Stomach smooth muscle (tissue), 2 donors: Measurements from ENCODE around the gene NPIPB4.
"Not testable (repeated sequence)": the region's sequence is repeated elsewhere in the genome, so short reads cannot be mapped to it uniquely, and the experiment has no call there.

Experiments used
- H3K27ac ChIP-seq: one replicate; pipeline ENCODE4 v1.7.0; 2013; ENCODE audit warnings: mild to moderate bottlenecking, low read length, inconsistent platforms
- H3K27me3 ChIP-seq, 2 donors: one replicate each; pipeline ENCODE4 v1.7.0; 2013; ENCODE audit warnings: low read length in 2 of 2; ENCODE audit not compliant: insufficient read depth in 2 of 2, control insufficient read depth in 1 of 2
- H3K36me3 ChIP-seq, 2 donors: one replicate each; pipeline ENCODE4 v1.7.0; 2013; ENCODE audit warnings: low read length in 2 of 2; ENCODE audit not compliant: control insufficient read depth in 2 of 2, insufficient read depth in 2 of 2
- H3K4me1 ChIP-seq: one replicate; pipeline ENCODE4 v1.7.0; 2013; ENCODE audit warnings: low read length; ENCODE audit not compliant: control insufficient read depth, insufficient read depth
- H3K4me3 ChIP-seq, 2 donors: one replicate each; pipeline ENCODE4 v1.7.0; 2013; ENCODE audit warnings: low read length in 2 of 2
- H3K9ac ChIP-seq, 2 donors: one replicate each; pipeline ENCODE4 v1.7.0; 2013; ENCODE audit warnings: low read length in 2 of 2, mild to moderate bottlenecking in 1 of 2
- H3K9me3 ChIP-seq, 2 donors: one replicate each; pipeline ENCODE4 v1.7.0; 2013; ENCODE audit warnings: low read length in 2 of 2; ENCODE audit not compliant: control insufficient read depth in 2 of 2
- donor health status: healthy.
- donor health status: Pancreatic carcinoma.

The NPIPB4 gene

DNA sequence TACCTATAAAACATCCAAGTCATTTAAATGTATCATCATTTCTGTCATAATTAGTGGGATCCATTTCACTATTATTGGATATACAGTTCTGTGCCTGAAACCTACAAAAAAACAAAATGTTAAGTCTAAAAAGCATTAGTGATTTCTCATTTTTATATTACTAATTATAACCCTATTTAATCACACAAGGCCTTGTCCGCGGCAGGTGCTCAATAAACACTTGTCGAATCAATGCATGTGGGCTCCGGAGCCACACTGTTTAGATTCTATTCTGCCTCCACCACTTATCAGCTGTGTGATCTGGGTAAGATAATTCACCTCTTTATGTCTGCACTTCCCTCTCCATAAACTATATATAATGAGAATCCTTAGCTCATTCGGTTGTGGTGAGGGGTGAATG lies at the start of gene NPIPB4:
TSS of gene NPIPB4 (minus strand) at position 101 of the 400 bp plus-strand sequence. CDS start 378 bp downstream, outside the sequence.
- H3K27me3 ChIP-seq, H3K9me3 ChIP-seq, H3K4me1 ChIP-seq, H3K9ac ChIP-seq, H3K4me3 ChIP-seq, H3K36me3 ChIP-seq, H3K27ac ChIP-seq: not testable (repeated sequence)

DNA sequence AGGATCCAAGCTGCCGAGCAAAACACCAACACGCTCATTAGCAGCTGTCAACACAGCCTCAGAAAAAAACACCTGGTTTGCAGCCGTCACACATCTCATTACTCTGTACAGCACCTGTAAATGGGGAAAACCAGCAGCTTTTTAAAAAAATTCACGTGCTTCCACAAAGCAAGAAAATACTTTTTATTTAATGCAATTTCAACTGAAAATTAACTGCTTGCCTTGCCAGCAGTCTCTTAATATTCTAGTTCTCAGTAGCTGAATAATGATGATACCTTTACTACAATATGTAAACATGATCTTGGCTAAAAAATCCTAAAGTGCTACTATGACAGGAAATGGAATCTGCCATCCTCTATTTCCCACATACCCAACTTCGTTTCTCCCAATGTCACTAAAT lies 41.4 kb upstream of the NPIPB4 start:
- not testable (repeated sequence) for H3K9ac ChIP-seq, H3K4me3 ChIP-seq, H3K9me3 ChIP-seq, H3K27me3 ChIP-seq, H3K4me1 ChIP-seq, H3K36me3 ChIP-seq, H3K27ac ChIP-seq

DNA sequence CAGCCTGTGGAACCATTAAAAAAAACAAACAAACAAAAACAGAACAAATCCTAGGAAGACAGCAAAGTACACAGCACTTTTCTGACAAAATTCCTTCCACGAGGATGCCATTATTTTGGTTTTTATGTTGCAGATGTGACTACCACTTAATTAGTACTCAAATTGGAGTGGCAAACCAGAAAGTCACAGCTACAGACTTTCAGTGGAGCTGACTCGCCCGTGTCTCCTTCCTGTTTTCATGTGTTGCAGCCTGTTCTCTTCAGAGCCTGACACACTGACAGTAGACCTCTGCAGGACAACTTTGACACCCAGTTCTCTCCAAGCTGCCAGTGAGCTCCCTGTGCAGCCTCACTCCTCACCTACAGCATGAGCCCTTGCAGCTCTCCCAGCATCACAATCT lies 24.4 kb upstream of the NPIPB4 start:
- H3K27ac ChIP-seq, H3K27me3 ChIP-seq, H3K36me3 ChIP-seq, H3K4me3 ChIP-seq, H3K9me3 ChIP-seq, H3K4me1 ChIP-seq, H3K9ac ChIP-seq: not testable (repeated sequence)

DNA sequence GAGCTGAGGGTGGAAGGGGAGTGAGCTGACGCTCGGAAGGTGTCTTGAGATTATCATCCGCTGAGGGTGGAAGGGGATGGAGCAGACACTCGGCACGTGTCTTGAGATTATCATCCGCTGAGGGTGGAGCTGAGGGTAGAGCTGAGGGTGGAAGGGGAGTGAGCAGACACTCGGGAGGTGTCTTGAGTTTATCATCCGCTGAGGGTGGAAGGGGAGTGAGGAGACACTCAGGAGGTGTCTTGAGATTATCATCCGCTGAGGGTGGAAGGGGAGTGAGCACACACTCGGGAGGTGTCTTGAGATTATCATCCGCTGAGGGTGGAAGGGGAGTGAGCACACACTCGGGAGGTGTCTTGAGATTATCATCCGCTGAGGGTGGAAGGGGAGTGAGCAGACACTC lies 20.4 kb downstream of the NPIPB4 start:
- H3K36me3 ChIP-seq, H3K9me3 ChIP-seq: not testable (repeated sequence)

DNA sequence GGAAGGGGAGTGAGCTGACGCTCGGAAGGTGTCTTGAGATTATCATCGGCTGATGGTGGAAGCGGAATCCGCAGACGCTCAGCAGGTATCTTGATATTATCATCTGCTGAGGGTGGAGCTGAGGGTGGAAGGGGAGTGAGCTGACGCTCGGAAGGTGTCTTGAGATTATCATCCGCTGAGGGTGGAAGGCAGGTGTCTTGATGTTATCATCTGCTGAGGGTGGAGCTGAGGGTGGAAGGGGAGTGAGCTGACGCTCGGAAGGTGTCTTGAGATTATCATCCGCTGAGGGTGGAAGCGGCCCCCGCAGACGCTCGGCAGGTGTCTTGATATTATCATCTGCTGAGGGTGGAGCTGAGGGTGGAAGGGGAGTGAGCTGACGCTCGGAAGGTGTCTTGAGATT lies 21.2 kb downstream of the NPIPB4 start:
- H3K4me1 ChIP-seq, H3K36me3 ChIP-seq, H3K4me3 ChIP-seq, H3K9me3 ChIP-seq, H3K9ac ChIP-seq, H3K27ac ChIP-seq, H3K27me3 ChIP-seq: not testable (repeated sequence)

More for the DNA sequence above, 20.4 kb downstream of the NPIPB4 start:
- H3K9ac ChIP-seq, H3K4me3 ChIP-seq, H3K4me1 ChIP-seq, H3K27ac ChIP-seq, H3K27me3 ChIP-seq: not testable (repeated sequence)

DNA sequence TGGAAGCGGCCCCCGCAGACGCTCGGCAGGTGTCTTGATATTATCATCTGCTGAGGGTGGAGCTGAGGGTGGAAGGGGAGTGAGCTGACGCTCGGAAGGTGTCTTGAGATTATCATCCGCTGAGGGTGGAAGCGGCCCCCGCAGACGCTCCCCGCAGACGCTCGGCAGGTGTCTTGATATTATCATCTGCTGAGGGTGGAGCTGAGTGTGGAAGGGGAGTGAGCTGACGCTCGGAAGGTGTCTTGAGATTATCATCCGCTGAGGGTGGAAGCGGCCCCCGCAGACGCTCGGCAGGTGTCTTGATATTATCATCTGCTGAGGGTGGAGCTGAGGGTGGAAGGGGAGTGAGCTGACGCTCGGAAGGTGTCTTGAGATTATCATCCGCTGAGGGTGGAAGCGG lies 21.8 kb downstream of the NPIPB4 start:
- not testable (repeated sequence) for H3K4me1 ChIP-seq, H3K27ac ChIP-seq, H3K4me3 ChIP-seq, H3K27me3 ChIP-seq, H3K9ac ChIP-seq, H3K9me3 ChIP-seq, H3K36me3 ChIP-seq

DNA sequence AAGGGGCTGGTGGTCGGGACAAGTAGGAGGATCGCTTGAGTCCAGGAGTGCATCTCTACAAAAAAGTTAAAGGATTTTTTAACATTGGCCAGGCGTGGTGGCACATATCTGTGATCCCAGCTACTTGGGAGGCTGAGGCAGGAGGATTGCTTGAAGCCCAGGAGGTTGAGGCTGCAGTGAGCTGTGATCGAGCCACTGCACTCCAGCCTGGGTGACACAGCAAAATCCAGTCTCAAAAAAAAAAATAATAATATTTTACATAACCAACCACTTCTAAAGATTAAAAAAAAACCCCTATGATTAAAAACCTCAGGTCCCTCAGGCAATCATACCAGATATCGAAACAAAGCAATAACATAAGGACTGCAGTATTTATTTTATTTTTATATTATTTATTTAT lies 23.3 kb downstream of the NPIPB4 start:
- H3K36me3 ChIP-seq, H3K27me3 ChIP-seq, H3K4me3 ChIP-seq, H3K9ac ChIP-seq, H3K9me3 ChIP-seq, H3K4me1 ChIP-seq, H3K27ac ChIP-seq: not testable (repeated sequence)

DNA sequence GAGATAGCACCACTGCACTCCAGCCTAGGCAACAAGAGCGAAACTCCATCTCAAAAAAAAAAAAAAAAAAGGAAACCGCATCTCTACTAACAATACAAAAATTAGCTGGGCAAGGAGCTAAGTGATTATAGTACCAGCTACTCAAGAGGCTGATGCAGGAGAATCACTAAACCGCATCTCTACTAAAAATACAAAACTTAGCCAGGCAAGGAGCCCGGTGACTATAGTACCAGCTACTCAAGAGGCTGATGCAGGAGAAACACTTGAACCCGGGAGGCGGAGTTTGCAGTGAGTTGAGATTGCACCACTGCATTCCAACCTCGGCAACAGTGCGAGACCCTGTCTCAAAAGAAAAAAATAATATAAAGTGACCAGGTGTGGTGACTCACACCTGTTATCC lies 27.6 kb downstream of the NPIPB4 start:
- not testable (repeated sequence) for H3K27me3 ChIP-seq, H3K27ac ChIP-seq, H3K9me3 ChIP-seq, H3K4me1 ChIP-seq, H3K9ac ChIP-seq, H3K4me3 ChIP-seq, H3K36me3 ChIP-seq

DNA sequence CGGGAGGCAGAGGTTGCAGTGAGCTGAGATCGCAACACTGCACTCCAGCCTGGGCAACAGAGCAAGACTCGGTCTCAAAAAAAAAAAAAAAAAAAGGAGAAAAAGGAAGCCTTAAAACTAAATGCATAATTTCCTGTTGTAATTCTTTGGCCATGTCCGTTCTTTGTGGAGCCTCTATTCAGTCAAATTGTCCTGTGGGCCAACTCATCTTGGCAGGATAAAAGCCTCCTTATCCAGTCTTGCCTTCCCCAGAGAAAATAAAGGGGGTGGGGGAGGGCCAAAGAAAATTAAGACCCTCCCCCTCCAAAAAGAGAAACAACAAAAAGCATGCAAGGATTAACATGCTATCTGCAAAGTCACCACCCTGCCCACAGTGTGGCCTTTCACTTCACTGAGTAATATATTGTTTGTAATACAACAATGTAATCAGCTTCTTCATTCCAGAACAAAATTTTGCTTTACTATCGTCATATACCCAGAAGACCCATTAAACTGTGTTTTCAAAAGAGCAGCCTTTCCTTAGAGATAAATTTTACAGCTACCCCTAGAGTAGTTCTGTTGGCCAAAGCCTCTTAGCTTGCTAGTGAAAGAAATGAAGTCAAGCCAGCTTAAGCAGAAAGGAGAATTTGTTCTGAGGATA lies 31.4 kb downstream of the NPIPB4 start:
- not testable (repeated sequence) for H3K9me3 ChIP-seq, H3K9ac ChIP-seq, H3K36me3 ChIP-seq, H3K4me3 ChIP-seq, H3K27ac ChIP-seq, H3K4me1 ChIP-seq, H3K27me3 ChIP-seq

DNA sequence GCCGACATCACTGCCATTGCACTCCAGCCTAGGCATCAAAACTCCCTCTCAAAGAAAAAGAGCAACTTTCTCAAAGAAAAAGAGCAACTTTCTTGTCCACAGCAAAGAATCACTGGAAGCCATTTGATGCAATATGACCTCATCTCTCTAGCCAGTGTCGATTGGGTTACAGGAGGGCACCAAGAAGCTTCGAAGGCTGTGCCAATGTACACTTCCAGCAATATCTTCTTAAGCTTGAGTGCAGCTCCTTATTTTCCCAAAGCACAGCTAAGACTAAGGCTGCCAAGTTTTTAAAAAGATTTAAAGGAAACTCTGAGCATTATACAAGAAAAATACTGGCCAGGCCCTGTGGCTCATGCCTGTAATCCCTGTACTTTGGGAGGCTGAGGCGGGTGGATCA lies 32.0 kb downstream of the NPIPB4 start:
- not testable (repeated sequence) for H3K4me3 ChIP-seq, H3K9me3 ChIP-seq, H3K27me3 ChIP-seq, H3K36me3 ChIP-seq, H3K9ac ChIP-seq, H3K27ac ChIP-seq, H3K4me1 ChIP-seq

DNA sequence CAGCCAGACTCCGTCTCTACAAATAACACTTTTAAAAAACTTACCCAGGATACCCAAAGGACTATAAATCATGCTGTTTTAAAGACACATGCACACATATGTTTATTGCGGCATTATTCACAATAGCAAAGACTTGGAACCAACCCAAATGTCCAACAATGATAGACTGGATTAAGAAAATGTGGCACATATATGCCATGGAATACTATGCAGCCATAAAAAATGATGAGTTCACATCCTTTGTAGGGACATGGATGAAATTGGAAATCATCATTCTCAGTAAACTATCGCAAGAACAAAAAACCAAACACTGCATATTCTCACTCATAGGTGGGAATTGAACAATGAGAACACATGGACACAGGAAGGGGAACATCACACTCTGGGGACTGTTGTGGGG lies 34.3 kb downstream of the NPIPB4 start:
- H3K27me3 ChIP-seq, result not testable (repeated sequence)

More for the DNA sequence above, 34.3 kb downstream of the NPIPB4 start:
- not testable (repeated sequence) for H3K9ac ChIP-seq, H3K4me1 ChIP-seq, H3K9me3 ChIP-seq, H3K4me3 ChIP-seq, H3K27ac ChIP-seq, H3K36me3 ChIP-seq
